Regular cardiac myocyte (primary cell): ENCODE data around the gene KATNAL1. TPM values are rescaled to one million over a fixed set of nuclear protein-coding genes. Genes with fewer than 3 reads are reported as not detected.

Source experiments
- total RNA-seq: library from RNA; depleted of rRNA; stranded (reverse); fragments of >200 nt; gene quantifications from 2 replicates; pipeline ENCODE4 v1.2.3, GENCODE V29; 2014

KATNAL1 gene
- total RNA-seq: 39.5 and 42.0 TPM in 2 replicates

GRCh38 chr13:30307194-30307970, at the start of gene KATNAL1:
KATNAL1 (minus strand) TSS chr13:30307551; CDS start chr13:30283777, 23,774 bp downstream.

Other genes starting within 250 kb of the KATNAL1 start
- gene UBE2L5, start 114.9 kb upstream of the KATNAL1 start, total RNA-seq: under 0.01 TPM in 1 of 2 replicates, not detected in the other
- gene HMGB1, start 158.4 kb upstream of the KATNAL1 start, total RNA-seq: 55.8 and 285 TPM in 2 replicates